Calu3 (cell line): Measurements from ENCODE around the gene NUP210. TPM values are rescaled to one million over a fixed set of nuclear protein-coding genes. Genes with fewer than 3 reads are reported as not detected.

ENCODE experiments used
- BruUV-seq: library from RNA; stranded (reverse); fragments of 400-500 nt; replicated peaks from 2 replicates; lab custom pipeline; 2021; lab: Mats Ljungman, UMichigan
- CTCF ChIA-PET: fragments of 300-600 bp; sonication (Branson Sonifier 250); formaldehyde crosslinking; loops from one replicate; lab custom pipeline; 2022; ENCODE audit warnings: antibody characterized with exemption; lab: Charles Lee
- DNase-seq: peaks from one replicate; pipeline ENCODE4 v3.0.0; 2022
- H3K27ac Mint-ChIP-seq: one replicate; pipeline ENCODE4 v1.8.0; 2022; ENCODE audit warnings: mixed read lengths; ENCODE audit not compliant: unreplicated experiment
- H3K27me3 Mint-ChIP-seq: one replicate; pipeline ENCODE4 v1.8.0; 2022; ENCODE audit warnings: mixed read lengths; ENCODE audit not compliant: unreplicated experiment
- H3K36me3 Mint-ChIP-seq: one replicate; pipeline ENCODE4 v1.8.0; 2022; ENCODE audit warnings: mild to moderate bottlenecking, moderate library complexity, mixed read lengths; ENCODE audit not compliant: insufficient read depth, unreplicated experiment
- H3K4me1 Mint-ChIP-seq: one replicate; pipeline ENCODE4 v1.8.0; 2022; ENCODE audit warnings: mild to moderate bottlenecking, low read depth, mixed read lengths; ENCODE audit not compliant: unreplicated experiment
- H3K4me3 Mint-ChIP-seq: one replicate; pipeline ENCODE4 v1.8.0; 2022; ENCODE audit warnings: mild to moderate bottlenecking, low read depth, moderate library complexity, mixed read lengths; ENCODE audit not compliant: unreplicated experiment
- H3K9me3 Mint-ChIP-seq: one replicate; pipeline ENCODE4 v1.8.0; 2022; ENCODE audit warnings: low read depth, mixed read lengths; ENCODE audit not compliant: unreplicated experiment
- CTCF ChIP-seq: fragments of 200-600 bp; IDR thresholded peaks from one replicate; pipeline ENCODE4 v1.8.0; 2022; ENCODE audit warnings: antibody characterized with exemption; ENCODE audit not compliant: unreplicated experiment
- intact Hi-C: fragments of 100-400 bp; cut with micrococcal nuclease; formaldehyde crosslinking; loops from one replicate; pipeline ENCODE4 v1.10.0; 2022; ENCODE audit not compliant: unreplicated experiment
- total RNA-seq: library from RNA; stranded (reverse); gene quantifications from 2 replicates; pipeline ENCODE4 v1.2.3, GENCODE V29; 2022

The NUP210 gene
- total RNA-seq, 1 experiment from 2014 or later, result 76.9 TPM

- no peak for TF ChIP-seq CTCF
- no TSS peak for BruUV-seq
- no peak for DNase-seq
- Mint-ChIP-seq H3K4me1 (no peaks in the 10 kb centered on the region), H3K27me3 (no peaks in the 10 kb centered on the region), H3K36me3 (peaks cover 18% of the 10 kb centered on the region), H3K4me3 (no peak overlapping the region), H3K9me3 (no peaks in the 10 kb centered on the region), H3K27ac (no peak overlapping the region)
- CTCF ChIA-PET, result no interaction called here
- intact Hi-C loops, result no loop called here
Measured at GRCh38 chr3:13394363-13394762, 25.8 kb downstream of the NUP210 start.

DNA sequence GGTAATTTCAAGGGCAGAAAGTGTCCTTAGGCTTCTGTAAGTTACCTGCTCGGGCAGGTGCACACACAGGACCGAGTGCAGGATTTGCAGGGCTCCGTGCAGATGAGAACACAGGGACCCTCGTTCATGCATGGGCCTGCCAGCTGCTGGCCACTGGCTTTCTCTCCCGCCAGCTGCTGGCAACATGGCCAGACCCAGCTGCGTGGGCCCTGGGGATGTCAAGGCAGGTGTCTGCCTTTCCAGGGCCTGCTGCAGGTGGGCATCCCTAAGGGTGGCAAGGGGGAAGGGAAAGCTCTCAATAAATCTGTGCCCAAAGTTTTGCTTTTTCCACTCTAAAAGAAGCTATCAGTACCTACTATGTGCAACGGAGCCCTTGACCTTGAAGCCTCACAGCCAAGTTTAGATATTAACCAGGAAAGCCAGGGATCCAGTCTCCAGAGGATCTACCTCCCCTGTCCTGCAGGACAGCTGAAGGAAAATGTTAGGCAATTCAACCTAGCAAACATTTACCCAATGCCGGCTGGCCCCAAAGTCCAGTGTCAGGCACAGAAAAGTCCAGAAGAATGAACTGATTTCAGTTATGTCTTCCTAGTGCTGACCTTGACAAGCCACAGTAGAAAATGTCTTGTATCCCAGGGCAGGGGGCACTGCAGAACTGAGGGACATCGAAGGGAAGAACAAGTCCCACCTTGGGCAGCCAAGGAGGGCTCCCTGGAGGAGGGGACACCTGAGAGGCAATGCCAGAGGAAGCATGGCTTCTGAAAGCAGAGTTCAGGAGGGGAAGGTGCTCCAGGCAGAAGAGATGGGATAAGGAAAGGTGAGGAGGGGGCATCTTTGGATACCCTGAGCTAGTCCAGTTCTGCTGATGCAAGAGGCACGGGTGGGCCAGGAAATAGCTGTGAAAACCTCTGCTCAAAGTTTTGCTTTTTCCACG is 26.4 kb downstream of the NUP210 start:
- no peak for DNase-seq
- H3K27me3 Mint-ChIP-seq, result no peaks in the 10 kb centered on the region
- H3K9me3 Mint-ChIP-seq, result no peaks in the 10 kb centered on the region
- no peak overlapping the region for H3K4me3 Mint-ChIP-seq
- intact Hi-C loops, result no loop called here
- H3K4me1 Mint-ChIP-seq, result no peaks in the 10 kb centered on the region
- no peak for TF ChIP-seq CTCF
- H3K27ac Mint-ChIP-seq, result no peak overlapping the region
- no TSS peak for BruUV-seq
- peaks cover 18% of the 10 kb centered on the region for H3K36me3 Mint-ChIP-seq
- CTCF ChIA-PET, result no interaction called here

- TF ChIP-seq CTCF, result no peak
- Mint-ChIP-seq H3K27me3 (no peaks in the 10 kb centered on the region), H3K4me3 (no peak overlapping the region), H3K27ac (no peak overlapping the region), H3K4me1 (no peaks in the 10 kb centered on the region), H3K9me3 (no peaks in the 10 kb centered on the region), H3K36me3 (peaks cover 6% of the 10 kb centered on the region)
- DNase-seq, result no peak
- intact Hi-C loops, result no loop called here
- CTCF ChIA-PET, result interaction anchor here (1.0 kb wide), 1 partner anchor 62 kb away, joined by 4 read pairs; no protein-coding TSS in a partner anchor
- no TSS peak for BruUV-seq
Measured at GRCh38 chr3:13391308-13391707, 28.8 kb downstream of the NUP210 start.

GRCh38 chr3:13389378-13389777 is 30.7 kb downstream of the NUP210 start:
- no peaks in the 10 kb centered on the region for H3K9me3 Mint-ChIP-seq
- no TSS peak for BruUV-seq
- TF ChIP-seq CTCF, result no peak
- H3K4me3 Mint-ChIP-seq, result no peak overlapping the region
- H3K4me1 Mint-ChIP-seq, result no peaks in the 10 kb centered on the region
- H3K27ac Mint-ChIP-seq, result no peak overlapping the region
- no peaks in the 10 kb centered on the region for H3K27me3 Mint-ChIP-seq
- H3K36me3 Mint-ChIP-seq, result peaks cover 10% of the 10 kb centered on the region
- CTCF ChIA-PET, result no interaction called here
- no peak for DNase-seq
- intact Hi-C loops, result no loop called here
